OCI-LY3 (cell line): ENCODE results near the gene PDS5B.

Experiments
- H2AFZ ChIP-seq: fragments of 200-600, 300-600 bp; shearing (Covaris generic); 2 replicates; pipeline ENCODE4 v1.6.0; 2014; ENCODE audit warnings: antibody characterized with exemption, low read depth, low read length
- H3K27ac ChIP-seq: fragments of 200-600, 300-600 bp; sonication (generic); 2 replicates; pipeline ENCODE4 v1.5.1; 2014; ENCODE audit warnings: mild to moderate bottlenecking, low read length, moderate library complexity, mixed read lengths
- H3K27me3 ChIP-seq: fragments of 200-600, 300-600 bp; sonication (generic); 2 replicates; pipeline ENCODE4 v1.6.1; 2014; ENCODE audit warnings: low read depth, low read length, mixed read lengths
- H3K36me3 ChIP-seq: fragments of 200-600, 300-600 bp; sonication (generic); replicated peaks from 2 replicates; pipeline ENCODE3; 2014; ENCODE audit warnings: low read depth, low read length, mixed read lengths
- H3K4me1 ChIP-seq: fragments of 300-600, 200-600 bp; sonication (generic); 2 replicates; pipeline ENCODE4 v1.6.1; 2014; ENCODE audit warnings: low read length, mixed read lengths
- H3K4me2 ChIP-seq: fragments of 200-600, 300-600 bp; sonication (generic); 2 replicates; pipeline ENCODE4 v1.6.1; 2014; ENCODE audit warnings: low read length, mixed read lengths
- H3K4me3 ChIP-seq: fragments of 300-600, 200-600 bp; sonication (generic); 2 replicates; pipeline ENCODE4 v1.5.1; 2014; ENCODE audit warnings: antibody characterized with exemption, mild to moderate bottlenecking, low read length, moderate library complexity
- H3K79me2 ChIP-seq: fragments of 300-600, 200-600 bp; shearing (Covaris generic); 2 replicates; pipeline ENCODE4 v1.6.1; 2014; ENCODE audit warnings: mild to moderate bottlenecking, low read length, mixed read lengths
- H3K9ac ChIP-seq: fragments of 300-600, 200-600 bp; shearing (Covaris generic); 2 replicates; pipeline ENCODE4 v1.6.0; 2014; ENCODE audit warnings: mild to moderate bottlenecking, low read length, moderate library complexity
- H3K9me3 ChIP-seq: fragments of 200-600, 300-600 bp; shearing (Covaris generic); 2 replicates; pipeline ENCODE4 v1.6.1; 2014; ENCODE audit warnings: low read length, mixed read lengths; ENCODE audit not compliant: insufficient read depth
- H4K20me1 ChIP-seq: fragments of 200-600, 300-600 bp; sonication (generic); 2 replicates; pipeline ENCODE4 v1.6.1; 2016; ENCODE audit warnings: low read length, mixed read lengths; ENCODE audit not compliant: insufficient read depth
- EZH2phosphoT487 ChIP-seq: fragments of 200-600 bp; shearing (Covaris generic); IDR thresholded peaks from 2 replicates; pipeline ENCODE4 v1.6.1; 2018; ENCODE audit warnings: antibody characterized with exemption, mixed run types, low read depth
- TF ChIP-seq, protein P1 (sequence below): fragments of 200-600, 300-600 bp; sonication (generic); IDR thresholded peaks from 2 replicates; pipeline ENCODE4 v1.5.1; 2014; ENCODE audit warnings: antibody characterized with exemption, low read length, low read depth

The PDS5B gene

DNA sequence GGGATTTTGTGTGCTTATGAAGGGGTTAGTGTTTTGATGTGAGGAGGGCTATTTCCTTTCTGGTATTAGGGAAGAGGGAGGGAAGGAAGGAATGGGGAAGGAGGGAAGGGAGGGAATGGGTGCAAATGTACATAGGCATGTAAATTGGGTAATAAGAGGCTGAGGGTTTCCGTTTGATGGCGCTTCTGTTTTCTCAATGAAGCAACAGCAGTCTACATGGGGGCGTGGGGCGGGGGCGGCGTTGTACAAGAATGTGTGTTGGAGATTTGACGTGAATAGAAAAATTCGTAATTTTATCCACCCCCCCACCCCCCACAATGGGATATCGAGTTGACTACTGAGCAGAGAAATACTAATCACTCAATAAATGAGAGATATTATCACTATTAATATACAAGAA is 52.5 kb downstream of the PDS5B start:
- H2AFZ ChIP-seq: no peak overlapping the region
- H3K9me3 ChIP-seq: no peaks in the 10 kb centered on the region
- H3K27me3 ChIP-seq: no peaks in the 10 kb centered on the region
- no peak overlapping the region for H3K9ac ChIP-seq
- peaks cover 32% of the 10 kb centered on the region for H3K4me1 ChIP-seq
- no peak overlapping the region for H3K4me2 ChIP-seq
- H3K4me3 ChIP-seq: no peak overlapping the region
- H3K36me3 ChIP-seq: no peaks in the 10 kb centered on the region
- peaks cover 68% of the 10 kb centered on the region for H4K20me1 ChIP-seq
- no peak overlapping the region for H3K27ac ChIP-seq
- TF ChIP-seq EZH2phosphoT487: no peak
- TF ChIP-seq, protein P1, sequence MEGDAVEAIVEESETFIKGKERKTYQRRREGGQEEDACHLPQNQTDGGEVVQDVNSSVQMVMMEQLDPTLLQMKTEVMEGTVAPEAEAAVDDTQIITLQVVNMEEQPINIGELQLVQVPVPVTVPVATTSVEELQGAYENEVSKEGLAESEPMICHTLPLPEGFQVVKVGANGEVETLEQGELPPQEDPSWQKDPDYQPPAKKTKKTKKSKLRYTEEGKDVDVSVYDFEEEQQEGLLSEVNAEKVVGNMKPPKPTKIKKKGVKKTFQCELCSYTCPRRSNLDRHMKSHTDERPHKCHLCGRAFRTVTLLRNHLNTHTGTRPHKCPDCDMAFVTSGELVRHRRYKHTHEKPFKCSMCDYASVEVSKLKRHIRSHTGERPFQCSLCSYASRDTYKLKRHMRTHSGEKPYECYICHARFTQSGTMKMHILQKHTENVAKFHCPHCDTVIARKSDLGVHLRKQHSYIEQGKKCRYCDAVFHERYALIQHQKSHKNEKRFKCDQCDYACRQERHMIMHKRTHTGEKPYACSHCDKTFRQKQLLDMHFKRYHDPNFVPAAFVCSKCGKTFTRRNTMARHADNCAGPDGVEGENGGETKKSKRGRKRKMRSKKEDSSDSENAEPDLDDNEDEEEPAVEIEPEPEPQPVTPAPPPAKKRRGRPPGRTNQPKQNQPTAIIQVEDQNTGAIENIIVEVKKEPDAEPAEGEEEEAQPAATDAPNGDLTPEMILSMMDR: no peak
- H3K79me2 ChIP-seq: peaks cover 76% of the 10 kb centered on the region

DNA sequence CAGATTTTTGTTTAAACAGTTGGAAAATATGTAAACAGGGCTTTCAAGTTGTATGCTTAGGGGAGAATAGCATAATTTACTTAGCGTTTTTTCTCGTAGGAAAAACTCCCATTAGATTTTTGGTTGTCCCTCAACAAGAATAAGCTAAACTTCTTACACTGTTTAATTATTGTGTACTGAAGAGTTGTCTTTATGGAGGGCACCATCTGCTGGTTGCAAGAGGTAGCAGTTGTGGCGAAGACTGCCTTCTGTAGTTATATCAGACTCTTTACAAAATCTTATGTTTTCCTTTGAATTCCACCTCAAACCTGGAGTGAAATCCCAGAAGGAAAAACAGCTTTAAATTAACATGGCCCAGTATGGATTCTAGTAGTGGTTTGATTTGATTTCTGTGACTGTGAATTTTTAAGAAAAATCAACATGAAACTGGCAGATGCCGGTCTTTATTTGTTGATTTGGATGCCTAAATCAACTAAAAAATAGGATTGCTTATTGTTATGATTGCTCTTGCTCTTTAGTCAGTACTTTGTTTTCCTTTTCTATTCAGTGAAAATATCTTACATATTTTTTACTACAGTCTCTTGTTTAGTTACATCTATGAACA is 53.4 kb downstream of the PDS5B start:
- H3K4me1 ChIP-seq: peaks cover 32% of the 10 kb centered on the region
- no peaks in the 10 kb centered on the region for H3K9me3 ChIP-seq
- peaks cover 79% of the 10 kb centered on the region for H3K79me2 ChIP-seq
- H2AFZ ChIP-seq: no peak overlapping the region
- H3K4me3 ChIP-seq: no peak overlapping the region
- no peak overlapping the region for H3K4me2 ChIP-seq
- H3K36me3 ChIP-seq: no peaks in the 10 kb centered on the region
- H4K20me1 ChIP-seq: peaks cover 71% of the 10 kb centered on the region
- no peak overlapping the region for H3K27ac ChIP-seq
- TF ChIP-seq EZH2phosphoT487: no peak
- TF ChIP-seq, protein P1: peak; percentile 95
- no peaks in the 10 kb centered on the region for H3K27me3 ChIP-seq
- H3K9ac ChIP-seq: no peak overlapping the region

GRCh38 chr13:32642316-32642715 is 56.1 kb downstream of the PDS5B start:
- Histone ChIP-seq H3K79me2 (peaks cover 91% of the 10 kb centered on the region), H3K4me3 (no peak overlapping the region), H2AFZ (no peak overlapping the region), H3K4me1 (peaks cover 32% of the 10 kb centered on the region), H3K9ac (no peak overlapping the region), H3K4me2 (peak overlapping the region; percentile 28; the same call in 1 of the 2 replicates), H3K27me3 (no peaks in the 10 kb centered on the region), H4K20me1 (peaks cover 81% of the 10 kb centered on the region), H3K27ac (no peak overlapping the region), H3K36me3 (no peaks in the 10 kb centered on the region), H3K9me3 (no peaks in the 10 kb centered on the region)
- TF ChIP-seq EZH2phosphoT487: no peak
- TF ChIP-seq, protein P1: no peak

GRCh38 chr13:32642858-32643257 is 56.6 kb downstream of the PDS5B start:
- Histone ChIP-seq H3K27me3 (no peaks in the 10 kb centered on the region), H3K4me3 (no peak overlapping the region), H3K4me2 (no peak overlapping the region), H3K9me3 (no peaks in the 10 kb centered on the region), H3K79me2 (peaks cover 91% of the 10 kb centered on the region), H3K4me1 (peaks cover 34% of the 10 kb centered on the region), H2AFZ (no peak overlapping the region), H3K9ac (no peak overlapping the region), H3K27ac (no peak overlapping the region), H3K36me3 (no peaks in the 10 kb centered on the region), H4K20me1 (peaks cover 79% of the 10 kb centered on the region)
- TF ChIP-seq, protein P1: no peak
- no peak for TF ChIP-seq EZH2phosphoT487
